GM12878 (cell line): ENCODE measurements around the gene IKZF1. TPM values are rescaled to one million over a fixed set of nuclear protein-coding genes. Genes with fewer than 3 reads are reported as not detected.

Experiments used
- ATAC-seq: fragments of 200-7000 bp; cut with Tn5 transposase; 3 replicates; pipeline ENCODE4 v1.9.1; 2020; ENCODE audit warnings: mild to moderate bottlenecking, moderate library complexity
- BruUV-seq: library from RNA; stranded (reverse); fragments of 400-500 nt; replicated peaks from 2 replicates; lab custom pipeline; 2021; lab: Mats Ljungman, UMichigan
- CTCF ChIA-PET: fragments of 300-600 bp; sonication (Branson Sonifier 250); formaldehyde crosslinking; extraction: SDS; loops from one replicate; lab custom pipeline; 2021; ENCODE audit warnings: inconsistent platforms; lab: Yijun Ruan, JAX
- POLR2A ChIA-PET: fragments of 350-600 bp; formaldehyde crosslinking; extraction: SDS; loops from one replicate; lab custom pipeline; 2021; ENCODE audit warnings: inconsistent platforms; lab: Charles Lee
- RAD21 ChIA-PET: fragments of 300-600 bp; sonication (Branson Sonifier 250); formaldehyde crosslinking; loops from one replicate; lab custom pipeline; 2023; ENCODE audit warnings: antibody characterized with exemption; ENCODE audit not compliant: unreplicated experiment; lab: Charles Lee
- SMC1A ChIA-PET: fragments of 300-600 bp; sonication (Branson Sonifier 250); formaldehyde crosslinking; loops from one replicate; lab custom pipeline; 2023; ENCODE audit not compliant: unreplicated experiment, uncharacterized antibody; lab: Charles Lee
- DNase-seq: peaks from one replicate; pipeline ENCODE4 v3.0.0-alpha.2; 2011; ENCODE audit warnings: low read depth, low spot score
- FAIRE-seq: peaks from 3 replicates; lab custom pipeline; 2011; peaks lifted over from hg19 to GRCh38; lab: Jason Lieb, UNC
- H2AFZ ChIP-seq: 2 replicates; pipeline ENCODE4 v1.6.0; 2011; ENCODE audit warnings: low read depth, low read length, control low read depth; ENCODE audit not compliant: control insufficient read depth
- H3K27ac ChIP-seq: 2 replicates; pipeline ENCODE4 v1.5.1; 2011; ENCODE audit warnings: control low read depth; ENCODE audit not compliant: control insufficient read depth, insufficient read depth
- H3K27me3 ChIP-seq, 2 experiments: replicated peaks in 1 of 2; 2 replicates each; pipeline versions ENCODE4 v1.6.0 to v1.6.1; 2011; ENCODE audit warnings: low read length in 1 of 2; ENCODE audit not compliant: control insufficient read depth in 2 of 2, insufficient read depth in 2 of 2
- H3K36me3 ChIP-seq, 2 experiments: 2 replicates each; pipeline ENCODE4 v1.5.1; 2011; ENCODE audit warnings: low read length in 1 of 2; ENCODE audit not compliant: control insufficient read depth in 2 of 2, insufficient read depth in 2 of 2
- H3K4me1 ChIP-seq: 2 replicates; pipeline ENCODE4 v1.6.1; 2011; ENCODE audit warnings: mild to moderate bottlenecking, low read length, moderate library complexity, mixed read lengths; ENCODE audit not compliant: control insufficient read depth, insufficient read depth
- H3K4me2 ChIP-seq: 2 replicates; pipeline ENCODE4 v1.6.0; 2011; ENCODE audit warnings: control low read depth; ENCODE audit not compliant: control insufficient read depth, insufficient read depth
- H3K4me3 ChIP-seq: fragments of 200-600 bp; sonication (generic); 2 replicates; pipeline ENCODE4 v1.5.1; 2016
- H3K79me2 ChIP-seq: 2 replicates; pipeline ENCODE4 v1.6.0; 2011; ENCODE audit warnings: low read length; ENCODE audit not compliant: control insufficient read depth, insufficient read depth
- H3K9ac ChIP-seq: 2 replicates; pipeline ENCODE4 v1.8.0; 2011; ENCODE audit warnings: low read length, control low read depth, mixed read lengths; ENCODE audit not compliant: control insufficient read depth, insufficient read depth
- H3K9me3 ChIP-seq: replicated peaks from 3 replicates; pipeline ENCODE4 v1.5.1; 2011; ENCODE audit warnings: mild to moderate bottlenecking, low read length; ENCODE audit not compliant: control insufficient read depth, insufficient read depth
- H4K20me1 ChIP-seq: 2 replicates; pipeline ENCODE4 v1.6.0; 2011; ENCODE audit not compliant: control insufficient read depth, insufficient read depth
- BHLHE40 ChIP-seq, 2 experiments: fragments of 450-650 bp in 1 of 2; IDR thresholded peaks; 2 replicates each; pipeline ENCODE4 v1.6.1; 2011 to 2017; ENCODE audit warnings: low read depth in 2 of 2, borderline replicate concordance in 1 of 2, improper control_type of control experiment in 1 of 2, low read length in 1 of 2, mild to moderate bottlenecking in 1 of 2
- CREM ChIP-seq: IDR thresholded peaks from 2 replicates; pipeline ENCODE4 v1.6.1; 2014; ENCODE audit warnings: antibody characterized with exemption, low read depth
- EZH2 ChIP-seq: IDR thresholded peaks from 2 replicates; pipeline ENCODE4 v1.6.1; 2012; ENCODE audit warnings: low read depth, mild to moderate bottlenecking, control low read depth, inconsistent platforms, low read length, borderline replicate concordance; ENCODE audit not compliant: control insufficient read depth
- JUND ChIP-seq: IDR thresholded peaks from 2 replicates; pipeline ENCODE4 v1.6.1; 2012; ENCODE audit warnings: low read depth, mild to moderate bottlenecking, low read length, improper control_type of control experiment, moderate library complexity
- NR2F1 ChIP-seq: fragments of 450-650 bp; conservative IDR thresholded peaks from 2 replicates; pipeline ENCODE4 v1.6.1; 2017; ENCODE audit warnings: mild to moderate bottlenecking
- RCOR1 ChIP-seq: conservative IDR thresholded peaks from 2 replicates; pipeline ENCODE4 v1.6.1; 2012; ENCODE audit warnings: low read depth, low read length, improper control_type of control experiment
- SIN3A ChIP-seq: IDR thresholded peaks from 2 replicates; pipeline ENCODE4 v1.6.1; 2012; ENCODE audit warnings: low read depth, low read length, improper control_type of control experiment
- STAT3 ChIP-seq: IDR thresholded peaks from 2 replicates; pipeline ENCODE4 v1.6.1; 2011; ENCODE audit warnings: low read depth, low read length, improper control_type of control experiment
- SUPT20H ChIP-seq: IDR thresholded peaks from 2 replicates; pipeline ENCODE4 v1.6.1; 2011; ENCODE audit warnings: low read depth, mild to moderate bottlenecking, low read length, moderate library complexity, borderline replicate concordance; ENCODE audit not compliant: control insufficient read depth
- YY1 ChIP-seq: IDR thresholded peaks from 2 replicates; pipeline ENCODE4 v1.6.1; 2011; ENCODE audit warnings: low read depth, mild to moderate bottlenecking, low read length
- ZNF622 ChIP-seq: fragments of 450-650 bp; IDR thresholded peaks from 2 replicates; pipeline ENCODE4 v1.6.1; 2017; ENCODE audit warnings: mild to moderate bottlenecking, inconsistent platforms
- WGBS: methylation state at CpG from one replicate; pipeline ENCODE4 v1.1.6; 2016; ENCODE audit warnings: low lambda C conversion rate; ENCODE audit not compliant: insufficient replicate concordance, insufficient coverage; ENCODE audit errors: missing lambda C conversion rate; 5-methylcytosine and 5-hydroxymethylcytosine counted together
- in situ Hi-C: fragments of 300-500 bp; cut with MboI; formaldehyde crosslinking; loops from 9 replicates; pipeline ENCODE4 v1.14.3; 2018; ENCODE audit warnings: mixed read lengths
- intact Hi-C: fragments of 100-400 bp; cut with micrococcal nuclease; formaldehyde crosslinking; loops from one replicate; pipeline ENCODE4 v1.14.2; 2022; ENCODE audit not compliant: unreplicated experiment
- polyA plus RNA-seq, 11 experiments: library from polyadenylated mRNA; depleted of rRNA in 4 of 11; unstranded in 6 of 11; stranded (reverse) in 5 of 11; fragments of >200 nt; fragmentation: Nextera tagmentation in 4 of 11; fragmentation: Illumina TruSeq in 1 of 11; extraction: Ambion mirVana in 4 of 11; extraction: Trizol in 1 of 11; gene quantifications; 1 replicate in 1 of 11; 2 replicates in 10 of 11; pipeline versions ENCODE4 v1.2.1 to v1.2.3, GENCODE V29; 2011 to 2016; ENCODE audit warnings: inconsistent platforms in 2 of 11, missing spikeins in 2 of 11, low read depth in 1 of 11
- total RNA-seq, 4 experiments: library from RNA; depleted of rRNA in 3 of 4; stranded (reverse); fragments of >200 nt in 3 of 4; fragmentation: Illumina TruSeq in 1 of 4; extraction: Trizol in 1 of 4; gene quantifications; 2 replicates each; pipeline versions ENCODE4 v1.2.1 to v1.2.3, GENCODE V29; 2013 to 2021
- TF ChIP-seq, protein P1 (sequence below): IDR thresholded peaks from 2 replicates; pipeline ENCODE4 v1.6.1; 2011; ENCODE audit warnings: borderline replicate concordance, low read depth, mild to moderate bottlenecking, moderate library complexity, low read length; ENCODE audit not compliant: insufficient read depth, poor library complexity, severe bottlenecking
- TF ChIP-seq, protein P2 (sequence below): IDR thresholded peaks from 2 replicates; pipeline ENCODE4 v1.6.1; 2012; ENCODE audit warnings: low read depth, low read length, improper control_type of control experiment
- TF ChIP-seq, protein P3 (sequence below): fragments of 450-650 bp; IDR thresholded peaks from 2 replicates; pipeline ENCODE4 v1.6.1; 2016; ENCODE audit warnings: mild to moderate bottlenecking, moderate library complexity, borderline replicate concordance
- TF ChIP-seq, protein P4 (sequence below): IDR thresholded peaks from 2 replicates; pipeline ENCODE4 v1.6.1; 2011; ENCODE audit warnings: low read depth, low read length, improper control_type of control experiment, borderline replicate concordance

IKZF1 gene
- total and polyA plus RNA-seq, 10 of the 15 experiments (the other 5 are each of a cell fraction or from before 2014, with no cell fraction given), result 27.2 to 125 (median 71.6) TPM

DNA sequence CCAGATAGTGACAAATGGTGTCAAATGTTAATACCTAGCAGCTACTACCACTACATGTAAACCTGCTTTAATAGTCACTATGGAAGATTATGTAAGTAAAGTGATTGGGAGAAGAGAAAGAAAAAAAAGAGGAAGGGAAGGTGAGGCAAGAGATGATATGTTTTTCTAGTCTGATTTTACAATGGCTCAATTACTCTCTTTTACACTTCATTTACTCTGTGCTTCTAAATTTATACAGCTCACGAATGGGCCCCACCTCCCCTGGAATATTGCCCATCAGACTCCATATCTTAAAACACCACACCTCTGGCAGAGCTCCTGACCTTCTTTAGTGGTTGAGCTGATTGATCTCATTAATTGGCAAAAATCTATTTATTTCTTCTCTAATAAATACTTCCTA is 28.0 kb upstream of the IKZF1 start:
- POLR2A ChIA-PET, result interaction anchor here (1.0 to 13.4 kb wide), 4 partner anchors 8 to 34 kb away, joined by 4 to 165 read pairs (median 55); partner anchors contain the start of gene IKZF1
- CTCF ChIA-PET, result interaction anchor here (0.7 to 15.9 kb wide), 7 partner anchors 10 to 140 kb away, joined by 3 to 250 read pairs (median 3); partner anchors contain the start of gene IKZF1
- Histone ChIP-seq H3K27me3 (no peaks in the 10 kb centered on the region), H3K4me1 (peaks cover 54% of the 10 kb centered on the region), H2AFZ (no peak overlapping the region), H3K79me2 (no peaks in the 10 kb centered on the region), H3K9ac (no peak overlapping the region), H3K4me3 (no peak overlapping the region), H3K9me3 (peaks cover 2% of the 10 kb centered on the region; the same call in 2 of the 3 replicates), H3K4me2 (no peak overlapping the region), H3K27ac (no peak overlapping the region), H4K20me1 (no peaks in the 10 kb centered on the region), H3K36me3 (no peaks in the 10 kb centered on the region)
- no peak for ATAC-seq
- RAD21 ChIA-PET, result interaction anchor here (0.7 to 15.0 kb wide), 3 partner anchors 17 to 71 kb away, joined by 3 to 293 read pairs (median 53); partner anchors contain the start of gene IKZF1
- SMC1A ChIA-PET, result interaction anchor here (0.7 to 18.0 kb wide), 9 partner anchors 8 to 130 kb away, joined by 3 to 356 read pairs (median 10); partner anchors contain the start of gene IKZF1
- no TSS peak for BruUV-seq
- WGBS, result 36% methylated on average over 1 of the region's 1 CpG
- DNase-seq, result no peak
- FAIRE-seq, result no peak
- in situ Hi-C loops (no loop called here), intact Hi-C loops (no loop called here)
- TF ChIP-seq NR2F1 (no peak), CREM (no peak), YY1 (no peak), SUPT20H (no peak), RCOR1 (no peak), ZNF622 (no peak), JUND (no peak), SIN3A (no peak), BHLHE40 (IDR thresholded peaks at IDR 0.05; ENCODE audit: borderline replicate concordance in 1 of 2, low read depth in 2 of 2, low read length in 1 of 2) (no peak), STAT3 (no peak), EZH2 (no peak)
- TF ChIP-seq, protein P1, sequence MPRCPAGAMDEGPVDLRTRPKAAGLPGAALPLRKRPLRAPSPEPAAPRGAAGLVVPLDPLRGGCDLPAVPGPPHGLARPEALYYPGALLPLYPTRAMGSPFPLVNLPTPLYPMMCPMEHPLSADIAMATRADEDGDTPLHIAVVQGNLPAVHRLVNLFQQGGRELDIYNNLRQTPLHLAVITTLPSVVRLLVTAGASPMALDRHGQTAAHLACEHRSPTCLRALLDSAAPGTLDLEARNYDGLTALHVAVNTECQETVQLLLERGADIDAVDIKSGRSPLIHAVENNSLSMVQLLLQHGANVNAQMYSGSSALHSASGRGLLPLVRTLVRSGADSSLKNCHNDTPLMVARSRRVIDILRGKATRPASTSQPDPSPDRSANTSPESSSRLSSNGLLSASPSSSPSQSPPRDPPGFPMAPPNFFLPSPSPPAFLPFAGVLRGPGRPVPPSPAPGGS, result no peak
- TF ChIP-seq, protein P2, sequence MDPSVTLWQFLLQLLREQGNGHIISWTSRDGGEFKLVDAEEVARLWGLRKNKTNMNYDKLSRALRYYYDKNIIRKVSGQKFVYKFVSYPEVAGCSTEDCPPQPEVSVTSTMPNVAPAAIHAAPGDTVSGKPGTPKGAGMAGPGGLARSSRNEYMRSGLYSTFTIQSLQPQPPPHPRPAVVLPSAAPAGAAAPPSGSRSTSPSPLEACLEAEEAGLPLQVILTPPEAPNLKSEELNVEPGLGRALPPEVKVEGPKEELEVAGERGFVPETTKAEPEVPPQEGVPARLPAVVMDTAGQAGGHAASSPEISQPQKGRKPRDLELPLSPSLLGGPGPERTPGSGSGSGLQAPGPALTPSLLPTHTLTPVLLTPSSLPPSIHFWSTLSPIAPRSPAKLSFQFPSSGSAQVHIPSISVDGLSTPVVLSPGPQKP, result no peak
- TF ChIP-seq, protein P3, sequence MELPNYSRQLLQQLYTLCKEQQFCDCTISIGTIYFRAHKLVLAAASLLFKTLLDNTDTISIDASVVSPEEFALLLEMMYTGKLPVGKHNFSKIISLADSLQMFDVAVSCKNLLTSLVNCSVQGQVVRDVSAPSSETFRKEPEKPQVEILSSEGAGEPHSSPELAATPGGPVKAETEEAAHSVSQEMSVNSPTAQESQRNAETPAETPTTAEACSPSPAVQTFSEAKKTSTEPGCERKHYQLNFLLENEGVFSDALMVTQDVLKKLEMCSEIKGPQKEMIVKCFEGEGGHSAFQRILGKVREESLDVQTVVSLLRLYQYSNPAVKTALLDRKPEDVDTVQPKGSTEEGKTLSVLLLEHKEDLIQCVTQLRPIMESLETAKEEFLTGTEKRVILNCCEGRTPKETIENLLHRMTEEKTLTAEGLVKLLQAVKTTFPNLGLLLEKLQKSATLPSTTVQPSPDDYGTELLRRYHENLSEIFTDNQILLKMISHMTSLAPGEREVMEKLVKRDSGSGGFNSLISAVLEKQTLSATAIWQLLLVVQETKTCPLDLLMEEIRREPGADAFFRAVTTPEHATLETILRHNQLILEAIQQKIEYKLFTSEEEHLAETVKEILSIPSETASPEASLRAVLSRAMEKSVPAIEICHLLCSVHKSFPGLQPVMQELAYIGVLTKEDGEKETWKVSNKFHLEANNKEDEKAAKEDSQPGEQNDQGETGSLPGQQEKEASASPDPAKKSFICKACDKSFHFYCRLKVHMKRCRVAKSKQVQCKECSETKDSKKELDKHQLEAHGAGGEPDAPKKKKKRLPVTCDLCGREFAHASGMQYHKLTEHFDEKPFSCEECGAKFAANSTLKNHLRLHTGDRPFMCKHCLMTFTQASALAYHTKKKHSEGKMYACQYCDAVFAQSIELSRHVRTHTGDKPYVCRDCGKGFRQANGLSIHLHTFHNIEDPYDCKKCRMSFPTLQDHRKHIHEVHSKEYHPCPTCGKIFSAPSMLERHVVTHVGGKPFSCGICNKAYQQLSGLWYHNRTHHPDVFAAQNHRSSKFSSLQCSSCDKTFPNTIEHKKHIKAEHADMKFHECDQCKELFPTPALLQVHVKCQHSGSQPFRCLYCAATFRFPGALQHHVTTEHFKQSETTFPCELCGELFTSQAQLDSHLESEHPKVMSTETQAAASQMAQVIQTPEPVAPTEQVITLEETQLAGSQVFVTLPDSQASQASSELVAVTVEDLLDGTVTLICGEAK, result no peak
- TF ChIP-seq, protein P4, sequence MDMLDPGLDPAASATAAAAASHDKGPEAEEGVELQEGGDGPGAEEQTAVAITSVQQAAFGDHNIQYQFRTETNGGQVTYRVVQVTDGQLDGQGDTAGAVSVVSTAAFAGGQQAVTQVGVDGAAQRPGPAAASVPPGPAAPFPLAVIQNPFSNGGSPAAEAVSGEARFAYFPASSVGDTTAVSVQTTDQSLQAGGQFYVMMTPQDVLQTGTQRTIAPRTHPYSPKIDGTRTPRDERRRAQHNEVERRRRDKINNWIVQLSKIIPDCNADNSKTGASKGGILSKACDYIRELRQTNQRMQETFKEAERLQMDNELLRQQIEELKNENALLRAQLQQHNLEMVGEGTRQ, result no peak
